Medulla oblongata (tissue), 1 donor: ENCODE results near the gene NFKBIA.
"Not testable (repeated sequence)": the region's sequence is repeated elsewhere in the genome, so short reads cannot be mapped to it uniquely, and the experiment has no call there.

Experiments used
- DNase-seq: peaks from one replicate; pipeline ENCODE4 v3.0.0-alpha.2; 2015; ENCODE audit errors: extremely low spot score

Gene NFKBIA

DNA sequence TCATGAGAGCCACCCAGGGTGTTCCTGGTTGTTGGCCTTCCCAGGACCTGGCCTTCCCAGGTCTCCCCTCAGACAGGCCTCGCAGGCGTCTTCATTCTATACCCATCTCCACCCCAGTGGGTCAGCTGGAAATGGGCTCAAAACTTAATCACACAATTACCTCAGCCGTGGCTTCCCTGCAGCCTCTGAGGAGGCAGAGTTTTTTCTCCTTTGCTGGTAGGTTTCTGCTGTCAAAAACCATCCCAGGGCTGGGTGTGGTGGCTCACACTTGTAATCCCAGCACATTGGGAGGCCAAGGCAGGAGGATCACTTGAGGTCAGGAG is 13.2 kb downstream of the NFKBIA start:
- no peak for DNase-seq

GRCh38 chr14:35390577-35391387 is 13.8 kb downstream of the NFKBIA start:
- no peak for DNase-seq

- no peak for DNase-seq
These were observed 15.3 kb downstream of the NFKBIA start for GRCh38 chr14:35389315-35389667.

GRCh38 chr14:35388656-35389314 is 15.8 kb downstream of the NFKBIA start:
- DNase-seq = no peak

DNA sequence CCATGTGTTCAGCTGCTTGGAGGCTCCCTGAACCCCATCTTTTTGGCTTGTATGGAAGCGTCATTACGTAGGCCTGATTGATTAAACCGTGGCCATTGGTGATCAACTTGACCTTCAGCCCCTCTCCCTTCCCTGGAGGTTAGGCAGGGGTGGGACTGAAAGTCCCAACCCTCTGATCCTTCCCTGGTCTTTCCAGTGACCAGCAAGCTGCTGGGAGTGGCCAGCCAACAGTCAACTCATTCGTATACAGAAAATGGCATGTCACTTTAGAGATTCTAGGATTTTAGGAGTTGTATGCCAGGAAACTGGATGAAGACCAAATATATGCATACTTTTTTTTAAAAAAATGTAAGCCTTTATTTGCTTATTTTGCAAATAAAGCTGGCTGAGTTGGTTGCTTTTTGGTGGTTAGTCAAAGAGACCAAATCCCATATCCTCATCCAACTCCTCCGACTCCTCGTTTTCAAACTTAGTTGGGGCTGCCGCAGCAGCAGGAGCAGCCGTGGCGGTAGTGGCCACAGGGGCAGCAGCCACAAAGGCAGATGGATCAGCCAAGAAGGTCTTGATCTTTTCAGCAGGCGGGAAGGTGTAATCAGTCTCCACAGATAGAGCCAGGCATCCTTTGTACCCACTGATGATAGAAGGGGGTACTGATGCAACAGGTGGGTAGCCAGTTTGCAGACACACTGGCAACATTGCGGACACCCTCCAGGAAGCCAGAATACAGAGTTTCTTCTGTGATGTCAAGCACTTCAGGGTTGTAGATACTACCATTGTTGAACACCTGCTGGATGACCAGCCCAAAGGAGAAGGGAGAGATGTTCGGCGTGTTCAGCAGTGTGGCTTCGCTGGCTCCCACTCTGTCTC is 16.6 kb downstream of the NFKBIA start:
- DNase-seq = no peak

DNA sequence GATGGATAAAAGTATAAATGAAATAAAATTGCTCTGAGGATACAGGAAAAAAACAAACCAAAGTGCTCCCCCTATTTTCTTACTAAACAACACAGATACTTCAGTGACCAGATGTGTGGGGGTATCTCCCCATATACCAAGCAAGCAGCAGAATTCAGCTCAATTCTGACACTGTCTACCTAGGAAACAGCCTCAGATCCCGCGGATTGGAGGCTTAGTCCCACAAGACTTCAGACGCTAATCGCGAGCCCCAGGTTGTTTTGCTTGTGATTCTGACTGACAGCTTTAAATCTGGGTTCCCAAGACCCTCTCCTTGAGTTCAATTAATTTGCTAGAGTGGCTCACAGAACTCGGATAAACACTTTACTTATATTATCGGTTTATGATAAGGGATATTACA is 17.3 kb downstream of the NFKBIA start:
- no peak for DNase-seq

- no peak for DNase-seq
These were observed 17.9 kb downstream of the NFKBIA start for GRCh38 chr14:35386673-35387125.

- DNase-seq = peak; percentile 85
These were observed 19.3 kb downstream of the NFKBIA start for GRCh38 chr14:35385042-35385839.

DNA sequence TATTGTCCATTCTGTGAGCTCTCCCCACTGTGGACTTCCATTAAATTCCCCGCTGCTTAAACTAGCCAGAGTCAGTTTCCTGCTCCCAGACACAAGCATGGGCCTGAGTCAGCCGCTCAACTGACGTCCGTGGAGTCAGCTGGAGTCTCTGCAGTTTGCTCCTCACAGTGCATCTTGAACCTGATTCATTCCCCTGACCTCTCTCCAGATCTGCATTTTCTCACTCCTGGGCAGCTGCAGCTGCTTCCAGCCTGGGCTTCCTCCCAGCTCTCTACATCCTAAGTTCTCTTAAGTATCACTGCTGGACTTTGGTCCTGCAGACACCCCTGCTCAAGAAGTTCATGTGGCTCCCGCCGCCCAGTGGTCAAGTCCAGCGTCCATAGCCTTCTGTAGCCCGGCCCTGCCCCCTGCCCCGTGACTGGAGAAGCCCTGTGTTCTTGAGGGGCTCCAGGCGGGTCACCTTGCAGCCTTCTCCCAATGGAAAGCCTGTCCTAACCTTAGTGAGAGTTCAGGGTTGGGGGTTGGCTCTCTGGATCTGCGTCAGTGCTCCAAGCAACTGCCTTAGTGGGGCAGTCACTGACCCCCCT is 20.0 kb downstream of the NFKBIA start:
- peak; percentile 75 for DNase-seq

- no peak for DNase-seq
These were observed 20.7 kb downstream of the NFKBIA start for GRCh38 chr14:35383569-35384454.

- no peak for DNase-seq
These were observed 23.8 kb downstream of the NFKBIA start for GRCh38 chr14:35380794-35381193.

- DNase-seq = not testable (repeated sequence)
These were observed 25.2 kb downstream of the NFKBIA start for GRCh38 chr14:35379234-35379933.

DNA sequence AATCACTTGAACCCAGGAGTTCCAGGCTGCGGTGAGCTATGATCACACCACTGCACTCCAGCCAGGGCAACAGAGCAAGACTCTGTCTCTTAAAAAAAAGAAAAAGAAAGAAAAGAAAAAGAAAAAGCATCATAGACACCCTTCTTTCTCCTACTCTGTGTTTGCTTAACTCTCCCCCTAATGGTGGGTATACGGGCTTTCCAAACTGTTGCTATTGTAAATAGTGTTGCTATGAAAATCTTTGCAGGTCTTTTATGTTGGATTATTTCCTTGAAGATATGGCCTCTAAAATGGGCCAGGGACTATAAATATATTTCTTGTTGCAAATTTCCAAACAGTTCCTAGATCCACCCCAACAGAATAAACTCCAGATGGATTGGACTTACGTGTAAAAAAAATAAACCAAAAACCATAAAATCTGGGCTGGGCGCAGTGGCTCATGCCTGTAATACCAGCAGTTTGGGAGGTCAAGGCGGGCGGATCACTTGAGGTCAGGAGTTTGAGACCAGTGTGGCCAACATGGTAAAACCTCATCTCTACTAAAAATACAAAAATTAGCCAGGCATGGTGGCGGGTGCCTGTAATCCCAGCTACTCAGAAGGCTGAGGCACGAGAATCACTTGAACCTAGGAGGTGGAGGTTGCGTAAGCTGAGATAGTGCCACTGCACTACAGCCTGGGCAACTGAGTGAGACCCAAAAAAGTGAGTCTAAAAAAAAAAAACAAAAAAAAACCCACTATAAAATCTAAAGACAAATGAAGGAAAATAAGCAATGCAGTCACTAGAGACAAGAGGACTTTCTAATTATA is 25.9 kb downstream of the NFKBIA start:
- DNase-seq = no peak

DNA sequence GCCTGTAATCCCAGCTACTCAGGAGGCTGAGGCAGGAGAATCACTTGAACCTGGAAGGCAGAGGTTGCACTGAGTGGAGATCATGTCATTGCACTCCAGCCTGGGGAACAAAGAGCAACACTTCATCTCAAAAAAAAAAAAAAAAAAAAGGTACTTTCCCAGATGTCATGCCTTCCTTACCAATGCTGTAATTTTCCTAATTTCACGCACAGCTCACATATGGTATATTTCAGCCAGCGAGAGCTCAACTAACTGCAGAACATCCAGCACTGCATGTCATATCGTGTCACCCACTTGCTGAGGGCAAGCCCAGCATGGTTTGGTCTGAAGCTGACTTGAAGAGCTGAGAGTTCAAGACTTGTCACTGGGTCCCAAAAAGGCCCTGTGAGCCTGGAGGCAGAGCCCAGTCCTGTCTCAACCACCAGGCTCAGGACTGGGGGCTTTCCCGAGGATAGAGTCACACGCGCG is 29.0 kb downstream of the NFKBIA start:
- DNase-seq = no peak

DNA sequence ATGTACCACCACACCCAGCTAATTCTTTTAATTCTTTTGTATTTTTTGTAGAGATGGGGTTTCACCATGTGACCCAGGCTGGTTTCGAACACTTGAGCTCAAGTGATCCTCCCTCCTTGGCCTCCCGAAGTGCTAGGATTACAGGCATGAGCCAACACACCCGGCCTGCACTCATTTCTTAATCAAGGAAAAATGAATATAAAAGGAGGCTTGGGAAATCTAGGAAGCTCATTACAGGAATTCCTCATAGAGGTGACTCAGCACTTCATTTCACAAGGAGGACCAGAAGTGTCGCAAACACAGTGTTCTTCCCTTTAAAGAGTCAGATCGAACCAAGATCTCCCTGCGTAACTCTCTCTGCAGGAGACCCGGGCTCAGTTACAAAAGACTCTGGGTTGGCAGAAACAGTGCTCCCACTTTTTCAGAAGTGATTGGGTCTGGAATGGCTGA is 30.3 kb downstream of the NFKBIA start:
- DNase-seq = peak; percentile 56

DNA sequence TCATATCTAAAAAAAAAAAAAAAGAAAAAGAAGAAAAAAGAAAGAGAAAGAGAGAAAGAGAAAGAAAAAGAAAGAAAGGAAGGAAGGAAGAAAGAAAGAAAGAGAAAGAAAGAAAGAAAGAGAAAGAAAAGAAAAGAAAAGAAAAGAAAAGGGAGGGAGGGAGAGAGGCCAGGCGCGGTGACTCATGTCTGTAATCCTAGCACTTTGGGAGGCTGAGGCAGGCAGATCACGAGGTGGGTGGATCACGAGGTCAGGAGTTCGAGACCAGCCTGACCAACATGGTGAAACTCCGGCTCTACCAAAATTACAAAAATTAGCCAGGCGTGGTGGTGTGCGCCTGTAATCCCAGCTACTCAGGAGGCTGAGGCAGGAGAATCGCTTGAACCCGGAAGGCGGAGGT is 31.3 kb downstream of the NFKBIA start:
- DNase-seq = not testable (repeated sequence)

- DNase-seq = no peak
These were observed 33.6 kb downstream of the NFKBIA start for GRCh38 chr14:35370969-35371368.

- DNase-seq = no peak
These were observed 34.8 kb downstream of the NFKBIA start for GRCh38 chr14:35369701-35370191.
